GM23338 (cell line): ENCODE results near the gene CHSY1. TPM values are rescaled to one million over a fixed set of nuclear protein-coding genes. Genes with fewer than 3 reads are reported as not detected.

Experiments used
- ATAC-seq: fragments of 200-7000 bp; cut with Tn5 transposase; 3 replicates; pipeline ENCODE4 v1.9.1; 2020
- DNase-seq: peaks from one replicate; pipeline ENCODE4 v3.0.0-alpha.2; 2015; ENCODE audit warnings: low spot score
- H2AFZ ChIP-seq: fragments of 200-600 bp; sonication (generic); 2 replicates; pipeline ENCODE4 v1.8.0; 2016; ENCODE audit warnings: antibody characterized with exemption, mild to moderate bottlenecking, moderate library complexity
- H3F3A ChIP-seq: fragments of 200-600 bp; sonication (generic); replicated peaks from 2 replicates; pipeline ENCODE4 v1.8.0; 2017; ENCODE audit warnings: antibody characterized with exemption, mixed run types, low read depth
- H3K27ac ChIP-seq: fragments of 200-600 bp; sonication (generic); 2 replicates; pipeline ENCODE4 v1.6.1; 2016; ENCODE audit warnings: low read depth
- H3K27me3 ChIP-seq: fragments of 200-600 bp; sonication (generic); 2 replicates; pipeline ENCODE4 v1.8.0; 2016; ENCODE audit warnings: mild to moderate bottlenecking, mixed run types, moderate library complexity; ENCODE audit not compliant: insufficient read depth
- H3K36me3 ChIP-seq: fragments of 200-600 bp; sonication (generic); 2 replicates; pipeline ENCODE4 v1.8.0; 2016; ENCODE audit warnings: mild to moderate bottlenecking; ENCODE audit not compliant: insufficient read depth
- H3K4me1 ChIP-seq: fragments of 200-600 bp; sonication (generic); 2 replicates; pipeline ENCODE4 v1.8.0; 2016; ENCODE audit warnings: mild to moderate bottlenecking, moderate library complexity; ENCODE audit not compliant: insufficient read depth
- H3K4me2 ChIP-seq: fragments of 200-600 bp; sonication (generic); 2 replicates; pipeline ENCODE4 v1.7.1; 2017; ENCODE audit warnings: mixed run types
- H3K4me3 ChIP-seq: fragments of 200-600 bp; sonication (generic); 2 replicates; pipeline ENCODE4 v1.6.1; 2016; ENCODE audit warnings: mixed run types
- H3K79me2 ChIP-seq: fragments of 200-600 bp; sonication (generic); replicated peaks from 2 replicates; pipeline ENCODE4 v1.8.0; 2017; ENCODE audit warnings: mild to moderate bottlenecking; ENCODE audit not compliant: insufficient read depth
- H3K9me2 ChIP-seq: fragments of 200-600 bp; sonication (generic); 2 replicates; pipeline ENCODE4 v1.8.0; 2017; ENCODE audit not compliant: insufficient read depth
- H4K20me1 ChIP-seq: fragments of 200-600 bp; sonication (generic); replicated peaks from 2 replicates; pipeline ENCODE4 v1.8.0; 2017; ENCODE audit warnings: mild to moderate bottlenecking; ENCODE audit not compliant: insufficient read depth
- H3K27ac Mint-ChIP-seq: 2 replicates; pipeline ENCODE4 v1.8.0; 2020; ENCODE audit warnings: inconsistent platforms, mild to moderate bottlenecking, moderate library complexity, mixed read lengths
- H3K27me3 Mint-ChIP-seq: 3 replicates; pipeline ENCODE4 v1.8.0; 2022; ENCODE audit warnings: low read depth, mild to moderate bottlenecking, moderate library complexity, mixed read lengths, inconsistent platforms; ENCODE audit not compliant: insufficient read depth, poor library complexity
- H3K36me3 Mint-ChIP-seq: 3 replicates; pipeline ENCODE4 v1.8.0; 2021; ENCODE audit warnings: low read depth, mild to moderate bottlenecking, inconsistent platforms, moderate library complexity, mixed read lengths
- H3K4me1 Mint-ChIP-seq: 3 replicates; pipeline ENCODE4 v1.8.0; 2020; ENCODE audit warnings: mild to moderate bottlenecking, inconsistent platforms, mixed read lengths
- H3K4me3 Mint-ChIP-seq: 3 replicates; pipeline ENCODE4 v1.8.0; 2021; ENCODE audit warnings: moderate library complexity, mild to moderate bottlenecking, inconsistent platforms, mixed read lengths
- H3K9me3 Mint-ChIP-seq: 3 replicates; pipeline ENCODE4 v1.8.0; 2020; ENCODE audit warnings: moderate library complexity, mild to moderate bottlenecking, inconsistent platforms, mixed read lengths
- CREB1 ChIP-seq: fragments of 250-450 bp; sonication (Bioruptor Pico); IDR thresholded peaks from 2 replicates; pipeline ENCODE4 v1.5.0; 2020; ENCODE audit warnings: low read depth, mild to moderate bottlenecking, moderate library complexity
- ETS1 ChIP-seq: IDR thresholded peaks from 2 replicates; pipeline ENCODE4 v1.6.1; 2016; ENCODE audit warnings: antibody characterized with exemption
- EZH2 ChIP-seq: fragments of 200-600 bp; sonication (generic); IDR thresholded peaks from one replicate; pipeline ENCODE4 v1.8.0; 2017; ENCODE audit warnings: antibody characterized with exemption, mild to moderate bottlenecking, low read depth; ENCODE audit not compliant: unreplicated experiment
- EZH2phosphoT487 ChIP-seq: fragments of 200-600 bp; sonication (generic); IDR thresholded peaks from one replicate; pipeline ENCODE4 v1.8.1; 2018; ENCODE audit warnings: antibody characterized with exemption; ENCODE audit not compliant: unreplicated experiment
- JUNB ChIP-seq: IDR thresholded peaks from one replicate; pipeline ENCODE4 v1.6.1; 2016; ENCODE audit warnings: antibody characterized with exemption; ENCODE audit not compliant: unreplicated experiment
- NANOG ChIP-seq: IDR thresholded peaks from 2 replicates; pipeline ENCODE4 v1.6.1; 2016; ENCODE audit warnings: antibody characterized with exemption, borderline replicate concordance
- POLR2AphosphoS5 ChIP-seq: IDR thresholded peaks from 2 replicates; pipeline ENCODE4 v1.6.1; 2016; ENCODE audit warnings: antibody characterized with exemption, low read depth
- STAT1 ChIP-seq: IDR thresholded peaks from one replicate; pipeline ENCODE4 v1.6.1; 2016; ENCODE audit warnings: antibody characterized with exemption; ENCODE audit not compliant: unreplicated experiment
- ZNF114 ChIP-seq: fragments of 250-450 bp; sonication (Bioruptor Pico); IDR thresholded peaks from 2 replicates; pipeline ENCODE4 v1.5.0; 2020; ENCODE audit warnings: mild to moderate bottlenecking, moderate library complexity
- ZNF331 ChIP-seq: fragments of 250-450 bp; sonication (Bioruptor Pico); IDR thresholded peaks from 2 replicates; pipeline ENCODE4 v1.5.0; 2020; ENCODE audit warnings: low read depth, mild to moderate bottlenecking, moderate library complexity
- ZNF462 ChIP-seq: fragments of 250-450 bp; sonication (Bioruptor Pico); IDR thresholded peaks from 2 replicates; pipeline ENCODE4 v1.5.0; 2020; ENCODE audit warnings: mild to moderate bottlenecking, moderate library complexity
- polyA plus RNA-seq: library from polyadenylated mRNA; unstranded; fragments of >200 nt; fragmentation: Nextera tagmentation; extraction: Ambion mirVana; gene quantifications from 2 replicates; pipeline ENCODE4 v1.2.1, GENCODE V29; 2016
- total RNA-seq: library from RNA; depleted of rRNA; stranded (reverse); fragments of >200 nt; shearing (Covaris generic); gene quantifications from 2 replicates; pipeline ENCODE4 v1.2.3, GENCODE V29; 2014
- TF ChIP-seq, protein P1 (sequence below), 2 experiments: fragments of 200-600 bp in 1 of 2; sonication (generic) in 1 of 2; conservative IDR thresholded peaks; 2 replicates each; pipeline versions ENCODE4 v1.5.1 to v1.6.1; 2016 to 2017; ENCODE audit warnings: antibody characterized with exemption in 2 of 2, low read depth in 2 of 2, mild to moderate bottlenecking in 2 of 2, moderate library complexity in 1 of 2
- TF ChIP-seq, protein P2 (sequence below): IDR thresholded peaks from one replicate; pipeline ENCODE4 v1.6.1; 2018; ENCODE audit warnings: antibody characterized with exemption; ENCODE audit not compliant: unreplicated experiment

The CHSY1 gene
- total and polyA plus RNA-seq, 2 experiments from 2014 or later, result 9.8 to 47.7 TPM

- Histone ChIP-seq H3K9me2 (no peaks in the 10 kb centered on the region), H3K27ac (no peak overlapping the region), H3K4me2 (no peak overlapping the region), H2AFZ (no peak overlapping the region), H3K36me3 (no peaks in the 10 kb centered on the region), H4K20me1 (peaks cover 40% of the 10 kb centered on the region), H3K27me3 (no peaks in the 10 kb centered on the region), H3K79me2 (peaks cover 97% of the 10 kb centered on the region), H3F3A (no peaks in the 10 kb centered on the region), H3K4me3 (no peak overlapping the region), H3K4me1 (0 out of 2 replicates have a peak, but pooled peaks cover 5% of the 10 kb centered on the region)
- no peak for ATAC-seq
- TF ChIP-seq EZH2 (no peak), EZH2phosphoT487 (no peak), ZNF462 (no peak), NANOG (no peak), CREB1 (CRISPR knock-in tag) (no peak), POLR2AphosphoS5 (no peak), ZNF331 (CRISPR knock-in tag) (no peak), JUNB (no peak), ZNF114 (CRISPR knock-in tag) (no peak), STAT1 (no peak), ETS1 (no peak)
- TF ChIP-seq, protein P1, sequence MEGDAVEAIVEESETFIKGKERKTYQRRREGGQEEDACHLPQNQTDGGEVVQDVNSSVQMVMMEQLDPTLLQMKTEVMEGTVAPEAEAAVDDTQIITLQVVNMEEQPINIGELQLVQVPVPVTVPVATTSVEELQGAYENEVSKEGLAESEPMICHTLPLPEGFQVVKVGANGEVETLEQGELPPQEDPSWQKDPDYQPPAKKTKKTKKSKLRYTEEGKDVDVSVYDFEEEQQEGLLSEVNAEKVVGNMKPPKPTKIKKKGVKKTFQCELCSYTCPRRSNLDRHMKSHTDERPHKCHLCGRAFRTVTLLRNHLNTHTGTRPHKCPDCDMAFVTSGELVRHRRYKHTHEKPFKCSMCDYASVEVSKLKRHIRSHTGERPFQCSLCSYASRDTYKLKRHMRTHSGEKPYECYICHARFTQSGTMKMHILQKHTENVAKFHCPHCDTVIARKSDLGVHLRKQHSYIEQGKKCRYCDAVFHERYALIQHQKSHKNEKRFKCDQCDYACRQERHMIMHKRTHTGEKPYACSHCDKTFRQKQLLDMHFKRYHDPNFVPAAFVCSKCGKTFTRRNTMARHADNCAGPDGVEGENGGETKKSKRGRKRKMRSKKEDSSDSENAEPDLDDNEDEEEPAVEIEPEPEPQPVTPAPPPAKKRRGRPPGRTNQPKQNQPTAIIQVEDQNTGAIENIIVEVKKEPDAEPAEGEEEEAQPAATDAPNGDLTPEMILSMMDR (conservative IDR thresholded peaks at IDR 0.05; ENCODE audit: low read depth in 2 of 2), result no peak
- TF ChIP-seq, protein P2, sequence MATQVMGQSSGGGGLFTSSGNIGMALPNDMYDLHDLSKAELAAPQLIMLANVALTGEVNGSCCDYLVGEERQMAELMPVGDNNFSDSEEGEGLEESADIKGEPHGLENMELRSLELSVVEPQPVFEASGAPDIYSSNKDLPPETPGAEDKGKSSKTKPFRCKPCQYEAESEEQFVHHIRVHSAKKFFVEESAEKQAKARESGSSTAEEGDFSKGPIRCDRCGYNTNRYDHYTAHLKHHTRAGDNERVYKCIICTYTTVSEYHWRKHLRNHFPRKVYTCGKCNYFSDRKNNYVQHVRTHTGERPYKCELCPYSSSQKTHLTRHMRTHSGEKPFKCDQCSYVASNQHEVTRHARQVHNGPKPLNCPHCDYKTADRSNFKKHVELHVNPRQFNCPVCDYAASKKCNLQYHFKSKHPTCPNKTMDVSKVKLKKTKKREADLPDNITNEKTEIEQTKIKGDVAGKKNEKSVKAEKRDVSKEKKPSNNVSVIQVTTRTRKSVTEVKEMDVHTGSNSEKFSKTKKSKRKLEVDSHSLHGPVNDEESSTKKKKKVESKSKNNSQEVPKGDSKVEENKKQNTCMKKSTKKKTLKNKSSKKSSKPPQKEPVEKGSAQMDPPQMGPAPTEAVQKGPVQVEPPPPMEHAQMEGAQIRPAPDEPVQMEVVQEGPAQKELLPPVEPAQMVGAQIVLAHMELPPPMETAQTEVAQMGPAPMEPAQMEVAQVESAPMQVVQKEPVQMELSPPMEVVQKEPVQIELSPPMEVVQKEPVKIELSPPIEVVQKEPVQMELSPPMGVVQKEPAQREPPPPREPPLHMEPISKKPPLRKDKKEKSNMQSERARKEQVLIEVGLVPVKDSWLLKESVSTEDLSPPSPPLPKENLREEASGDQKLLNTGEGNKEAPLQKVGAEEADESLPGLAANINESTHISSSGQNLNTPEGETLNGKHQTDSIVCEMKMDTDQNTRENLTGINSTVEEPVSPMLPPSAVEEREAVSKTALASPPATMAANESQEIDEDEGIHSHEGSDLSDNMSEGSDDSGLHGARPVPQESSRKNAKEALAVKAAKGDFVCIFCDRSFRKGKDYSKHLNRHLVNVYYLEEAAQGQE, result no peak
- H3K27ac Mint-ChIP-seq, result no peak overlapping the region
- H3K36me3 Mint-ChIP-seq, result peaks cover 14% of the 10 kb centered on the region
- peaks cover 28% of the 10 kb centered on the region for H3K4me1 Mint-ChIP-seq
- no peak overlapping the region for H3K4me3 Mint-ChIP-seq
- H3K9me3 Mint-ChIP-seq, result no peaks in the 10 kb centered on the region
- peaks cover 3% of the 10 kb centered on the region for H3K27me3 Mint-ChIP-seq
- no peak for DNase-seq
Observed at GRCh38 chr15:101221902-101222301, 29.9 kb downstream of the CHSY1 start.
